GM19467 (cell line): ENCODE measurements around the gene GABRR2.
A peak's percentile ranks its signal among the peaks of the same experiment; 100 is the strongest.
"Not testable (repeated sequence)": the region's sequence is repeated elsewhere in the genome, so short reads cannot be mapped to it uniquely, and the experiment has no call there.

ENCODE experiments used
- ATAC-seq: cut with Tn5 transposase; IDR thresholded peaks from one replicate; pipeline ENCODE4 v1.9.1; 2021; ENCODE audit warnings: mild to moderate bottlenecking, moderate library complexity; ENCODE audit not compliant: unreplicated experiment

The GABRR2 gene

DNA sequence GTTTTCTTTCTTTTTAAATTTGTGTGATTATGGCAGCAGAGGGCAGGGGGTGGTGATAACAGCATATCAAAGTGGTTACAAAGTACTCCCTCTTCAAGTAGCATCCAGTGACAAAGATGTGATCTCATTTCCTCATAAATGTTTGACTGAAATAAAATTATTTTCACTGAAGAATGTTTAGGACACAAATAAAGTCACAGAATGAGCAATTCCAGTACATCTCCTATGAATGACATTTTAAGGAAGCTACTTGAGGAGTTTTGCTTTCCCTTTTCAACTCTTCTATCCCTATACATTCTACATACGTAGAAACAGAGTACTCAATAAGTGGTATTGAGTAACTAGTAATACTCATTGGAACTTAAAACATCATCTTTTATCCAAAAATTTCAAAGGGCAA, 13.9 kb upstream of the GABRR2 start:
- no peak for ATAC-seq

DNA sequence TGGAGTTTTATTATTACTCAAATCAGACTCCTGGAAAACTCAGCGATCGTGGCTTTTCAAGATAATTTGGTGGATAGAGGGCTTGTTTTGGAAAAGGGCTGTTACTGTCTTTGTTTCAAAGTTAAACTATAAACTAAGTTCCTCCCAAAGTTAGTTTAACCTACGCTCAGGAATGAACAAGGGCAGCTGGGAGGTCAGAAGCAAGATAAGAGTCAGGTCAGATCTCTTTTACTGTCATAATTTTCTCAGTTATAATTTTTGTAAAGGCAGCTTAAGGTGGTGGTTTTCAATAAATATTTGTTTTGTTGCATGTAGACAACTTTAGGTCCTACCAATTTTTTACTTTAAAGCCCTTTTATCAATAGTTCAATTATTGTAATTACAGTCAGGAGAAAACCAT, 9.2 kb upstream of the GABRR2 start:
- ATAC-seq: no peak

GRCh38 chr6:89323511-89323971, 8.4 kb upstream of the GABRR2 start:
- no peak for ATAC-seq

DNA sequence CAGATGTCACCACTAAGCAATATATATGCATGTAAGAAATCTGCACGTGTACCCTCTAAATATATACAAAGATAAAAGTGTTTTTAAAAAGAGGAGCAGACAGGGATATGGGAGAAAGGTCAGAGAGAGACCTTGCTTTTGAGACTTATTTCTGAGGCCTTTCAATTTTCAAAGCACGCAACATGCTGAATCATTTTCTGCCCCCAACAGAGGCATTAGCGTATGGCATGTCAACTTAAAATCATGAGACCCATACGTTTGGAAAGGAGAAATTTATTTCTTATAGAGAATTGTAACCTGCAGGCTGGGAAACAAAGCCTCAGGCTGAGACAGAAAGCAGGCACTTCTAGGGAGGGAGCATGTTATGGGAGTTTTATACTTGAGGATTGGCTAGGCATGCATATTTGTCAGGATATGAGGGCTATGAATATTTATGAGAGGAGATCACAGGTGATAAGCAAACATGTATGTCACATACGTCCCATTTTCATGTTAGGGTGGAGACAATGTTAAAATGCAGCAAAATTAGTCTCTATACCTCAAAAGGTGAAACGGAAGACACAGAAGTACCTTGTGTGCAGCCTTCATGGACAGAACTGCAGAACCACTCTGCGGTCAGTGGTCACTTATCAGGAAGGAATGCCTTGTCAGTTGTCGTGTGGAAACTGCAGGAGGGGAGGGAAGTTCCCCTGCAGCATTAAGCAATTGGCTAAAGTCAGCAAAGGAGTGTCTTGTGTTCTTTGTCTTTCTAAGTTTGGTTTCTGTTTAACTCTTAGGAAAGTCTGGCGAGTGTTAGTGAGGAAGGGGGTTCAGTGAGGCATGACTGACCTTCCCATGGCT, 6.3 kb upstream of the GABRR2 start:
- no peak for ATAC-seq

DNA sequence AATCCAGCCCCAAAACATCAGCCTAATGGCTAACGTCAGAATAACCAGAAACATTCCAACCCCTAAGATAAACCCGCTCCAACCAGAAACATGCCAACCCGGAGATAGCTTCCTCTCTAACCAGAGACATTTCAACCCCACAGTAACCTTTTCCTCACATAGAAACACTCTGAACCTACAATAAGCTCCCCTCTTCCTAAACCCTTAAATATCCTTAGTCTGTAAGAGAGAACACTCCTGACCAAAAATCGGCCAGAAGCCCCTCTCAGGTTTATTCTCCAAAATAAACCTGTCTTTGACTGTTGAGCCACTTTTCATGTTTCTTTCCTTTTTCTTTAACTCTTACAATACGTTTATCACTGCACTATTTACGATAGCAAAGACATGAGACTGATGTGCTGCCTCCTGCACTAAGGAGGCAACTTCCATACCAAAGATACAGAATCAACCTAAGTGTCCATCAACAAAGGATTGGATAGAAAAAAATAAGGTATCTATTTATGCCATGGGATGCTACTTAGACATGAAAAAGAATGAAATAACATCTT, 5.0 kb upstream of the GABRR2 start:
- ATAC-seq: no peak

GRCh38 chr6:89317067-89317466, 2.0 kb upstream of the GABRR2 start:
- ATAC-seq: no peak

GRCh38 chr6:89314692-89315091, 407 bp downstream of the GABRR2 start:
- no peak for ATAC-seq

DNA sequence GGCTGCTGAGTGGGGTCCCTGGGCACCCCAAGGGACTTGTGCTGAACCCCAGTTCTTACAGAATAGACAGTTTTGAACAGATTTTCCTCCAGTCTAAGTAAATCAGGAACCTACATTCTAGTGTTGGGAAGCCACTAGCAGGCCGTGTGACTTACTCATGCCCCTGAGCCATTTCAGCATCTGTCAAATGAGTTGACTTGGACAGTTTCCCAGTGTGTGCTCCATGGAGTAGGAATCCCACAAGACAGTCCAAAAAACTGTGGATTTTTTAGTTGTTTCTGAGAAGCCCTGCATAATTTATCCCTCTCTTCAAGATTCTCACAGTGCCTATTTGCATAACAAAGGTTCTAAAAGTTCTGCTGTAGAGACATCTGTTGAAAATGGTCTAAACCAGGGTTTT, 2.1 kb downstream of the GABRR2 start:
- ATAC-seq: no peak

DNA sequence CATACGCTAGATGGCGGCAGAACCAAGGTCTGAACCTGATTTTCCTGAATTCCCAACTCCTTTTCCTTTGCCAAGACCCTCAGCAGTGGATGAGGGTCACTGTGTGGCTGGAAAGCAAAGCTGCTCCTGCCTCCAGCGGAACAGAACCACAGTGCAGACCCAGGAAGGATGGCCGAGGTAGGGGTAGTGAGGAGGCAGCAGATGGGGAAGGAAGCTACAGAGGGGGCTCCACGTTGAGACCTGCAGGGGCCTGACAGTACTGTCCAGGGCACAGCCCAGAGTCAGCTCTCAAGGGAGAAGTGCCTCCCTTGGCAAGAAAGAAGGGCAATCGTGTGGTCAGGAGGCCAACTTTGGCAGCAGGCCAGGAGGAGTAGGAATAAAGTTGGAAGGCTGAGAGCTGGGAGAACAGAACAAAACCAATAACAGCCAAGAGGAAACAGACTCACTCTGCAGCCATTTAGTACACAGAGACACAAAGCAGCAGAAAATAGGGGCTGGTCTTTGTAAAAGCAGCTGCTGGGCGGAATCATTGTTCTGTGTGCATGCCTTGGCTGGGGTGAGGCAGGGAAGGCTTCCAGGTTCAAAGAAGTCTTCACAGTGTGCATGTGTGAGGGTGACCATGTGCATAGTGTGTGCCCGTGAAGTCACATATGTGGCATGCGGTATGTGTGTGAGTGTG, 3.1 kb downstream of the GABRR2 start:
- no peak for ATAC-seq

DNA sequence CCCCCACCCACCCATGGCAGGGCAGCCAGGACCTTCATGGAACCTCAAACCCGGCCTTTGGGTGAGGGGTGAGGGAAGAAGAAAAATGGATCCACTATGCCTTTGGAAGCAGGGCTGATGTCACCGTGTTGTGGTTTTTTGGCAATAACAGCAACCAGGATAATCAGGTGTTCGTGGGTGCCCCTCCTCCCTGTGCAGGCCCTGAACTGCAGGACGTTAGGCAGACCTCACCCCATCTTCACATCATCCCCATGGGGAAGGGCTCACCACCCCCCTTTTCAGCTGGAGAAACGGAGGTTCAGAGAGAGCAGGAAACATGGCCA, 3.6 kb downstream of the GABRR2 start:
- ATAC-seq: no peak

GRCh38 chr6:89310929-89311328, 4.2 kb downstream of the GABRR2 start:
- ATAC-seq: no peak

DNA sequence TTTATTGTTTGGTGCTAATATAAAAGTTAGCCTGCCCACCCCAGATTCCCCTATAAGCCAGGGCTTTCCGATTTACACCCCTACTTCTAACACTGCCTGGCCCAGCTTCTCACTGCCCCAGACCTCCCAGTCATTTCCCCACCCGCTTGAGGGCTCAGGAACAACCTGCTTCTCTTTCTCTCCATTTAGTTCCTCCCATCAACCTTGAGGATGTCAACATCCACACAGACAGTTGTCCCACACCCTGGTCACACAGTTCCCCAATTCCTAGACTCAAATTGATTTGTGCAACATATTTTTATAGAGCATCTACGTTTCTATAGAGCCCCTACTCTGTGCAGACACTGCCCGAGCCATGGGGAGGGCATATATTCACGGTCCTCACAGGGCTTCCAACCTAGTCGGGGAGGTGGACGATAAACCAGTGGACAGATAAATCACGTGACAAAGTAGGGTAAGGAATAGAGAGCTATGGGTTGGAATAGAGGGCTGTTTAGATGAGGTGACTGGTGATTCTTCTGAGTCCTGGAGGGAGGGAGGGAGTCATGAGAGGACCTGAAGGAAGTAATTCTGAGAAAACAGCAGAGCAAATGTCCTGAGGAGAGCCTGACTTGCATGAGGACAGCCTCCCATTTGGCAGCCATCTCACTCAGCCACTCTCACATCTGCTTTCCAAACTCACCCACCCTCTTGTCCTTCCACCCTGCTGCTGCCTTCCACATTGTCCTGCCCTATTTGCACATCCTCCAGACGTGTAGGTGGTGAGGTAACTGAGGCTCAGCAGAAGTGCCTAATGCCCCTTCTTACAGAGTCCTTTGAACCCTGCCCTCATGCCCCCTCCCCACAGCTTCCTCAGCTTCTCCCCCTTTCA, 6.3 kb downstream of the GABRR2 start:
- ATAC-seq: no peak

DNA sequence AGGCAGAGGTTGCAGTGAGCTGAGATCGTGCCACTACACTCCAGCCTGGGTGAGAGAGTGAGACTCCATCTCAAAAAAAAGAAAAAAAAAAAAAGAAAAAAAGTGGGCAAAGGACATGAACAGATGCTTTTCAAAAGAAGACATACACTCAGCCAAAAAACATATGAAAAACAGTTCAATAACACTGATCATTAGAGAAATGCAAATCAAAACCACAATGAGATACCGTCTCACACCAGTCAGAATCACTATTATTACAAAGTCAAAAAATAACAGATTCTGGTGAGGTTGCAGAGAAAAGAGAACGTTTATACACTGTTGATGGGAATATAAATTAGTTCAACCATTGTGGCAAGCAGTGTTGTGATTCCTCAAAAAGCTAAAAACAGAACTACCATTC, 10.6 kb downstream of the GABRR2 start:
- ATAC-seq: not testable (repeated sequence)

- ATAC-seq: no peak
Measured at GRCh38 chr6:89302936-89303335, 12.2 kb downstream of the GABRR2 start.

- ATAC-seq: no peak
Measured at GRCh38 chr6:89302195-89302770, 12.8 kb downstream of the GABRR2 start.

- no peak for ATAC-seq
Measured at GRCh38 chr6:89301586-89302194, 13.4 kb downstream of the GABRR2 start.

DNA sequence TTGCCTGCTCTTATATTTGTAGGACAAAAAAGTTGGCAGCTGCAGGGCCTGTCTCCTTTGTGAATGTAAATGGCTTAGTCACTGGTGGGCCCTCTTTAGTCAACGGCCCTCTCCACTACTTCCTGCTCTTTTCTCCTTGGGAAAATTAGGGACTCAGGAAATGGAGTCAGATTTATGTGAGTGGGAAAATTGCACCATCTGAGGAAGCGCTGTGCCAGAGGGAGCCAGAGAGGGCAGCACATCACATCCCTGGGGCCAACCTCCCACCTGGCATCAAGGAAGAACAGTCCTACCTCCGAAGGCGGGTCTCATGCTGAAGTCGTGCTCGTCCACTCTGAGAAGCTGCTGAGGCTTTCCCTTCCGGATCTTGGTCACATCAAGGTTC, 15.6 kb downstream of the GABRR2 start:
- no peak for ATAC-seq

- no peak for ATAC-seq
Measured at GRCh38 chr6:89298680-89299465, 16.2 kb downstream of the GABRR2 start.

GRCh38 chr6:89297695-89298351, 17.3 kb downstream of the GABRR2 start:
- ATAC-seq: peak; percentile 88
